ENCODE results near the gene MRPL41. TPM values are rescaled to one million over a fixed set of nuclear protein-coding genes. Genes with fewer than 3 reads are reported as not detected.
A peak's percentile ranks its signal among the peaks of the same experiment; 100 is the strongest.
"Not testable (repeated sequence)": the region's sequence is repeated elsewhere in the genome, so short reads cannot be mapped to it uniquely, and the experiment has no call there.

MRPL41 gene
- total RNA-seq, 1 donor from 2014 or later = 22.2 TPM

- no peak for DNase-seq
Measured at GRCh38 chr9:137522746-137523455, 28.8 kb upstream of the MRPL41 start.

GRCh38 chr9:137524161-137524980, 27.3 kb upstream of the MRPL41 start:
- no peak for DNase-seq

- no peak for DNase-seq
Measured at GRCh38 chr9:137524981-137525317, 26.7 kb upstream of the MRPL41 start.

GRCh38 chr9:137530331-137530730, 21.3 kb upstream of the MRPL41 start:
- no peak for DNase-seq

GRCh38 chr9:137531099-137531765, 20.4 kb upstream of the MRPL41 start:
- DNase-seq = no peak

- not testable (repeated sequence) for DNase-seq
Measured at GRCh38 chr9:137532891-137533468, 18.7 kb upstream of the MRPL41 start.

- DNase-seq = peak; percentile 32
Measured at GRCh38 chr9:137534256-137535119, 17.2 kb upstream of the MRPL41 start.

GRCh38 chr9:137535120-137535428, 16.6 kb upstream of the MRPL41 start:
- DNase-seq = no peak

- not testable (repeated sequence) for DNase-seq
Measured at GRCh38 chr9:137536594-137537131, 15.0 kb upstream of the MRPL41 start.

GRCh38 chr9:137538058-137538457, 13.6 kb upstream of the MRPL41 start:
- no peak for DNase-seq

- no peak for DNase-seq
Measured at GRCh38 chr9:137540536-137540935, 11.1 kb upstream of the MRPL41 start.

GRCh38 chr9:137542486-137542885, 9.2 kb upstream of the MRPL41 start:
- DNase-seq = no peak

- DNase-seq = no peak
Measured at GRCh38 chr9:137543237-137543963, 8.3 kb upstream of the MRPL41 start.

- DNase-seq = no peak
Measured at GRCh38 chr9:137544176-137544760, 7.4 kb upstream of the MRPL41 start.

GRCh38 chr9:137545123-137545522, 6.6 kb upstream of the MRPL41 start:
- DNase-seq = no peak

GRCh38 chr9:137547687-137548543, 3.8 kb upstream of the MRPL41 start:
- DNase-seq = no peak

- DNase-seq = peak; percentile 56
Measured at GRCh38 chr9:137550231-137550621, 1.5 kb upstream of the MRPL41 start, which contains the start of gene PNPLA7. Gene PNPLA7 (minus strand): TSS chr9:137550402. CDS start chr9:137550197, 205 bp downstream.

GRCh38 chr9:137550958-137551263, 768 bp upstream of the MRPL41 start:
- DNase-seq = not testable (repeated sequence)

GRCh38 chr9:137552022-137552768, 516 bp downstream of the MRPL41 start:
- DNase-seq = no peak

All from skin of body (tissue), 2 donors.